ENCODE measurements around the gene SEMA3G.

The SEMA3G gene

GRCh38 chr3:52394751-52395502, 50.0 kb downstream of the SEMA3G start:
- no peak for DNase-seq (ENCODE audit: low read depth)

GRCh38 chr3:52393959-52394670, 50.8 kb downstream of the SEMA3G start:
- DNase-seq (ENCODE audit: low read depth), result no peak

DNA sequence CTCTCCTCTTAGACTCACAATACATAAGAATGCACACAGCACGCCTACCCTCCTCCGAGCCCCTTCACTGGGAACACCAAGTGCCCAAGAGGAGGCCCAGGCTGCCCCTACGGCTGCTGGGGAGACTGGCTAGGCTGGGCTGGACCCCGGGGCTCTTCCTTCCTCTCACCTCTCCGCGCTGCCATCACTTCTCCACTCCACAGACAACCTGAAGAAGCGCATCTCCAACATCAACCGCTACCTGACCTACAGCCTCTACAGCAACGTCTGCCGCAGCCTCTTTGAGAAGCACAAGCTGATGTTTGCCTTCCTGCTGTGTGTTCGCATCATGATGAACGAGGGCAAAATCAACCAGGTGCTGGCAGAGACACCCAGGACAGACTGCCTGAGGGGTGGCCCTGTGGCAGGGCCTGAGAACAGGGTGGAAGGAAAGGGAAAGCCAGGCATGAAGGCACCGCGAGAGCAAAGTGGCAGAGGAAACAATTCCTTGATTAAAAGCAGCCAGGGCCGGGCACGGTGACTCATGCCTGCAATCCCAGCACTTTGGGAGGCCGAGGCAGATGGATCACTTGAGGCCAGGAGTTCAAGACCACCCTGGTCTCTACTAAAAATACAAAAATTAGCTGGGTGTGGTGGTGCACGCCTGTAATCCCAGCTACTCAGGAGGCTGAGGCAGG, 51.6 kb downstream of the SEMA3G start:
- DNase-seq (ENCODE audit: low read depth), result no peak

- no peak for DNase-seq (ENCODE audit: low read depth)
Measured at GRCh38 chr3:52392216-52392930, 52.5 kb downstream of the SEMA3G start.

DNA sequence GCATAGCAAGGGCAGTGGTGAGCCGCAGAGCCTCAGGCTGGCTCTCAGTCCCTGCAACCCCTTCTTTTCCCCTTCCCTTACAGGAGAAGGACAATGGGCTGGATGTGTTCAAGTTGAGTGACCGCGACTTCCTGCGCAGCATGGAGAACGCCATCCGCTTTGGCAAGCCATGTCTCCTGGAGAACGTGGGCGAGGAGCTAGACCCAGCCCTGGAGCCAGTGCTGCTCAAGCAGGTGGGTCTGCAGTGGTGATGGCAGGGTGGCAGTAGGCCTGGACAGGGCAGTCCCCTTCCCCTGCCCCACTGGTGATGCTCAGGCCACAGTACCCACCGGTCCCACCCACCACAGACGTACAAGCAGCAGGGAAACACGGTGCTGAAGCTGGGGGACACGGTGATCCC, 53.8 kb downstream of the SEMA3G start:
- DNase-seq (ENCODE audit: low read depth), result no peak

GRCh38 chr3:52388933-52389332, 56.0 kb downstream of the SEMA3G start:
- no peak for DNase-seq (ENCODE audit: low read depth)

GRCh38 chr3:52388348-52388821, 56.5 kb downstream of the SEMA3G start:
- DNase-seq (ENCODE audit: low read depth), result no peak

DNA sequence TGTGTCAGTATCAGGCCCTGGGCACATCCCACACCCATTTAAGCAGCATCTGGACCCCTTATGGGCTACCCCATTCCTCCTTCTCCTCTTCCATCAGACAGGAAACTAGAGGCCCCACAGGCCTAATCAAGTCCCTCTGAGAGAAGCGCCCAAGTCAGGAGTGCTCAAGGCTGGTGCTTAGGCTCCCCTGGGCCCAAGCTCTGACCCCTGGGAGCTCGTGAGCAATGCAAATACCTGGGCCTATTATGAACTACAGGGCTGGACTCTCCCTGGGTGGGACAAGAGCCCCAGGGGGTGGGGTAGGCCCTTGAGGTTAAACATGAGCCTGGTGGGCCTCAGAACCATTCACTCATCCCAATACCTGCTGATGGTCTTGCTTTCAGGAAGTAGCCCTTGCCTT, 57.4 kb downstream of the SEMA3G start:
- DNase-seq (ENCODE audit: low read depth), result no peak

GRCh38 chr3:52385157-52385556, 59.7 kb downstream of the SEMA3G start:
- no peak for DNase-seq (ENCODE audit: low read depth)

- no peak for DNase-seq (ENCODE audit: low read depth)
Measured at GRCh38 chr3:52384019-52384761, 60.7 kb downstream of the SEMA3G start.

DNA sequence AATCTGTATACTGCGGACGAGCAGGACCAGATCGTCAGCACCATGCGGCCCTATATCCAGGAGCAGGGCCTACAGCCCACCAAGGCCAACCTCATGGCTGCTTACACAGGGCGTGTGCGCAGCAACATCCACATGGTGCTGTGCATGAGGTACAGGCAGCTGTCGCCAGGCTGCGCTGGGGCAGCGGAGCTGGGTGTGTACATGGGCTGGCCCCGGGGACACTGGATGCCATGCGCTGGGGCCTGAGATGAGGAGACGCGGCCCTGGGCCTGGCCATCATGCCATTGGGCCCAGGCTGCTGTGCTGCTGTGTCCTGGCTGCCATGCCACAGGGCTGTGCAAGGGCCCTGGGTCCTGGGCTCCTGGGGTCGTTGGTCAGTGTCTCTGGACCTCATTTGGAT, 61.5 kb downstream of the SEMA3G start:
- no peak for DNase-seq (ENCODE audit: low read depth)
